Activated naive CD8-positive, alpha-beta T cell treated with anti-CD3 and anti-CD28 coated beads, Interleukin-2, amount 50 U/mL, for 24 hours (primary cell): ENCODE measurements around the gene SLC4A1.

ENCODE experiments used
- ATAC-seq: fragments of 150-1000 bp; cut with Tn5 transposase; one replicate; pipeline ENCODE4 v1.10.0; 2021
- DNase-seq: peaks from one replicate; pipeline ENCODE4 v3.0.0; 2021
- H3K27ac Mint-ChIP-seq: one replicate; pipeline ENCODE4 v1.8.0; 2021; ENCODE audit warnings: mild to moderate bottlenecking, mixed read lengths
- H3K27me3 Mint-ChIP-seq: one replicate; pipeline ENCODE4 v1.8.0; 2021; ENCODE audit warnings: mixed read lengths
- H3K36me3 Mint-ChIP-seq: one replicate; pipeline ENCODE4 v1.8.0; 2021; ENCODE audit warnings: low read depth, mixed read lengths
- H3K4me1 Mint-ChIP-seq: one replicate; pipeline ENCODE4 v1.8.0; 2021; ENCODE audit warnings: mixed read lengths
- H3K4me3 Mint-ChIP-seq: one replicate; pipeline ENCODE4 v1.8.0; 2021; ENCODE audit warnings: mild to moderate bottlenecking, moderate library complexity, mixed read lengths
- H3K9me3 Mint-ChIP-seq: one replicate; pipeline ENCODE4 v1.8.0; 2021; ENCODE audit warnings: mixed read lengths

The SLC4A1 gene

DNA sequence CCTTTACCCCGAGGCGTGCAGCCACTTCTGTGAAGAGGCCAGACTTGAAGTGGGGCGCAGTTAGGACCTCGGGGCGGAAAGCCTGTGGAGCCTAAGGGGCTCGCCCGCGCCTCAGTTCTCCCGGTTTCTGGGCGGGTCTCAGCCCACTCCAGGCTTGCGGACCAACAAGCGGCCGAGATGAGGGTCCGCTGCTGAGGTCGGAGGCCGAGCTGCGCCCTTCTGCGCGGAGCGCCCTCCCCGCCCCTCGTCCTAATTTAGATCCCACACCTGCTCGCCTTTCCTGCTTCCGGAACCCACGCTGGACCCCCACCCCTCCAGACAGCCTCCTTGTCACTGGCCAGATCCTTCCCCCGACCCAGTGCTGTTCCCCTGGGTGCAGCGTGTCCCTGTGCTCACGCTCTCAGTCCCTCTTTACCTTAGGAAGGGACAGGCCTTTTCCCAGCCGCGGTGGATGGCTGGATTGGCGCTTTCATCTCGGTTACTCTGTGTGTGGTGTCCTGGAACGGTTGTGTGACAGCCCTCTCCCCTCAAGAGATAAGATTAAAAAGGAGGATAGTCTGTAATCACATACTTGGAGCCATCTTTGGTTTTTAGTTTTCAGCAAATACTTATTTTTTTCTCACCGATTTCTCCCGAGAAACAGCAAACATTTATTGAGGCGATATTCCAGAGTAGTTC is 67.3 kb downstream of the SLC4A1 start:
- H3K4me1 Mint-ChIP-seq: peaks cover 37% of the 10 kb centered on the region
- no peaks in the 10 kb centered on the region for H3K27me3 Mint-ChIP-seq
- no peak for ATAC-seq
- H3K27ac Mint-ChIP-seq: peak overlapping the region; percentile 85
- peaks cover 19% of the 10 kb centered on the region for H3K36me3 Mint-ChIP-seq
- H3K4me3 Mint-ChIP-seq: peak overlapping the region; percentile 85
- no peaks in the 10 kb centered on the region for H3K9me3 Mint-ChIP-seq
- no peak for DNase-seq

DNA sequence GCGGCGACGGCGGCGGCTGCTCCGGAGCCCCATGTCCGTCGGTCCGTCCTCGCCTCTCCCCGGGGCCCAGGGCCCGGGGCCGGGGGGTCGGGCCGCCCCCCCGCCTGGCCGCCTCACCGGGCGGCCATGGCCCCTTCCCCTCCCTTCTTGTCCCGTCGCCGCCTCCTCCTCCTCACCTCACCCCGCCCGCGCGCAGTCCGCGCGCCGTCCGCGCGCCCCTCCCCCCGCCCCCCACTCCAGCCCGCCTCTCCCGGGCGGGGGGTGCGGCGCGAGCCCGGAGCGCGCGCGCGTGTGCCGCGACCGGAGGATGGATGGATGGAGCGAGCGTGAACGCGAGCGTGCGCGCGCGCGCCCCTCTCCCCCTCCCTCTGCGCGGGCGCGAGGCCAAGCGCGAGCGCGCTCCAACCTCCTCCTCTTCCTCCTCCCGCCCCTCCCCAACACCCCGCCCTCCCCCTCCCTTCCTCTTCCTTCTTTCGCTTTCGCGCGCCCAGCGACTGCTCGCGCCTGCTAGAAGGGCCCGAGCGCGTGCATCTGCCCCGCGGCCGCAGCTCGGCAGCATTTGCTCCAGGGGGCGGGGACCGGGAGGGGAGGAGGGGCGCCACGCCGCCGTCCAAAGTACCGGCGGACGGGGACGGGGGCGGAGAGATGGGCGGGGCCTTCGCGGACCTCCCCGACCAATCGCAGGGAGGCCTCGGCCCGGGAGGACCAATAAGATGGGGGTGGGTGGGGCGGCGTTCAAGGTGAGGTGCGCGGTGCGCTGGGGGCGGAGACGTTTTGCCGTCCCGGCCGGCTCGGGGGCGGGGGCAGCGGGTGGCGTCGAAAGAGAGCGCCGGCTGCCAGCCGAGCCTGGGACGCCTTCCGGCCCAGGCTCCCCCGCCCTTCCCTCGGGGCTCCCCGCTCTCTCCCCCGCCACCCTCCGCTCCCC is 68.1 kb downstream of the SLC4A1 start, which contains the start of gene ATXN7L3:
Gene ATXN7L3 (minus strand): TSS at position 332 of the 925 bp plus-strand sequence. CDS start 1,814 bp downstream, outside the sequence.
- Mint-ChIP-seq H3K27me3 (no peaks in the 10 kb centered on the region), H3K9me3 (no peaks in the 10 kb centered on the region), H3K36me3 (peaks cover 26% of the 10 kb centered on the region), H3K27ac (peak within 1 kb of the TSS; percentile 86), H3K4me1 (peaks cover 36% of the 10 kb centered on the region), H3K4me3 (peak within 1 kb of the TSS; percentile 85)
- peak; percentile 77 for ATAC-seq
- DNase-seq: peak; percentile 100

DNA sequence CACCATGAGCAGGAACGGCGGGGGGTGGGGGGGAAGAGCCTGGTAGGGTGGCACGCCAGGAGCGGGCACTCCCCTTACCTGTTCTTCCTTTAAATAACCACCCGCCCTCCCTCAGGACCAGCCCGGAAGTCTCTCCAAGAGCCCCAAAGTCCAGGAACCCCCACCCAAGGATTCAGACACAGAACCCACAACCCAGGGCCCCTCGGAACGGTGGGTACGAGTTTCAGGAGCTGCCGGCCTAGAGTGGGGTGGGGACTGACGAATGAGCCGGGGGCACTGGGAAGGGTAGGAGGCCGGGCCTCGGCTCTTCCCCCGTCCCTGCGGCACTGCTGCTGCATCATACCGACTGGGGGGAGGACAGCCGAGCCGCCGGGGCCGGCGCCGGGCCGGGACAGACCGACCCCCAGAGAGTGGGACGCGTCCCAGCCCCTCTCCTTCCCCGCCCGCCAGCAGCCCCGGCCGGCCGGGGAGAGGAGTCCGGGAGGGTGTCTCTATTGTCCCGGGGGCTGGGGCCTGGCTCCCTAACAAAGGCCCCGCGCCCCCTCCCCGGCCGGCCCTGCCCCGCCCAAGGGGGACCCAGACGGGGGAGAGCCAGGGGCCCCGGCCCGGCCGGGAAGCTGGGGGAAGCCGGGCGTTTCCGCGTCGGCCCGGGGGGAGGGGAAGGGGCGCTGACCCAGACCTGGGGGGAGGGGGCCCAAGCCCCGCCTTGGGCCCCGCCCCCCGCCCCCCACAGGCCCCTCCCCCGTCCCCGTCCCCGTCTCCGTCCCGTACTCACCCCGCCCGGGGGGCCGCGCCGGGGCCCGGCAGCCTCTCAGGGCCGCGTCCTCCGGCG is 69.0 kb downstream of the SLC4A1 start:
- H3K9me3 Mint-ChIP-seq: no peaks in the 10 kb centered on the region
- H3K27ac Mint-ChIP-seq: peak overlapping the region; percentile 86
- peaks cover 31% of the 10 kb centered on the region for H3K4me1 Mint-ChIP-seq
- H3K36me3 Mint-ChIP-seq: peaks cover 28% of the 10 kb centered on the region
- DNase-seq: peak; percentile 61
- H3K4me3 Mint-ChIP-seq: peak overlapping the region; percentile 85
- peak; percentile 6 for ATAC-seq
- no peaks in the 10 kb centered on the region for H3K27me3 Mint-ChIP-seq
